Ramos (cell line): ENCODE measurements around the gene SLC35F1.
"Not testable (repeated sequence)": the region's sequence is repeated elsewhere in the genome, so short reads cannot be mapped to it uniquely, and the experiment has no call there.

Experiments used
- in situ Hi-C: fragments of 300-500 bp; cut with MboI; formaldehyde crosslinking; loops from one replicate; pipeline ENCODE4 v1.14.3; 2022; ENCODE audit warnings: low sequenced_read_pairs; ENCODE audit not compliant: unreplicated experiment

SLC35F1 gene

DNA sequence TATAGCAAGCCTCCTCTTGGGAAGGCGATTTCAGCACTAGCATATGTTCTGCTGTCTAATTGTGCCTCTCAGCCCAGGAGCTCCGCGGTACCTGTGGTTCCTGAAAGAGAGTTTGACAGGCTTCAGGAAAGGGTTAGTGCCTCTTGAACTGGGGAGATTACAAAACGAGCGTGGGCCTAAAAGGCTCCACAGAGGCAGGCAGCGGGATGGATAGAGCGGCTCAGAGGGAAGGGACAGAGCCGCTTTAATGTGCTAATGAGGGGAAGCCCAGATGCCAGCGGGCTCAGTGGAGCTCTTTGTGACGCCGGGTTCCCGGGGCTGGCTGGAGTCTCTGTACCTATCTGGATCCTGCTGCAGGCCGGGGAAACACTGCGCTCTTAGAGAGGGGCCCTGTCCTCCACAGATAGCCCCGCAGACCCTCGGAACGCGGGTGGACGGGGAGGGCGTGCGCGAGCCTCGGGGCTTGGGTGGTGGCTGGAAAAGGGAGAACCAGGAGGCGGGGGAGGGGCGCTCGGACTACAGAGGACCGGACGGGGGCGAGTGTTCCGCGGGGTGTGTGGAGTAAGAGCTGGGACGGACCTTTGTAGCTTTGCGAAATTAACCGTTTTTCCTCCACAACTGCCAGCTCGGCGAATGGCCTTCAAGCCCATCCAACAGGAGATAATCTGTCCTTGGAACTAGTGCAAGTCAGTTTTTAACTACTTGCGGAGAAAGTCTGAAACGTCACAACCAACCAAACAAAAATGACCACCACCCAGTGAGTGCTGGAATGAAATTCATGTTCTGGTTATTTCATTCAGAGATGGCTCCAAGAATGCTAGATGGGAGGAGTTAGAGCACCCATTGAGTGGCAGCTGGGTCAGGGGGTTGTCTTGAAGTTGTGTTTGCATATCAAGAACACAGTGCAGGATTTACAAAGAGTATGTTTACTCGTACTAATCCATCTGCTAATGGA lies 13.0 kb downstream of the SLC35F1 start:
- in situ Hi-C loops: no loop called here

DNA sequence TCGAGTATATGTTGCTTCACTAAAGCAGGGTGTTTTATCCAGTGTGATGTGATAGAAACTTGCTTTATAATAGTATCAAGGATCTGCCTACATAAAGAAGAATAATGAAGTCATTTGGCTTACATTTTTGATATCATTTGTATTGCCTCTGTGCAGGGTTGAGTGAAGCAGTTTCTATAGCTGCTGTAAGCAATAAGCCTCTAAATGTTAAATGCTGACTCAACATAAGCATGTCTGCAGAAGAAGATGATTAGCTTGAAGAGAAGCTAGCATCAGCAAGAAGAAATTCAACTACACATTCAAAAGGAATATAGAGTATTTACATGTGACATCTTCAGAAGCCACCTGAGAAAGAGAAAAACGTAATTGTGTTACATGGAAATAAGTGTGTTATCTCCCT lies 17.6 kb downstream of the SLC35F1 start:
- in situ Hi-C loops: no loop called here

DNA sequence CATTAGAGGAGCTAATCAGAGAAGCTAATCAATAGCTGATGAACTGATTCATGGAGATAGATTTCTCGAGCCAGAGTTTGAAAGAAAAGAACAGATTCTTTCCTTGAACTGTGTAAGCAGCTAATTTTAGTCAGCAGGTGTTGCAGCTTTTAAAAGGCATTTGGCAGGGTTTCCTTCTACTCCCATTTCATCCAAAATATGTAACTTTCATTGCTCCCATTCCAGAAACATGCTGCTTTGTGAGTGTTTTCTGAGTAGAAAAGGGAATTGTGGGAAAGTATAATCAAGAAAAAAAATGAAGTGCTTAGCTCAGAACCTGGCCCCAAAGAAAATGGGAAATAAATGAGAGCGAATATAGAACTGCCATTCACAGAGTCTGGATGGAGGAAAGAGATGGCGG lies 20.8 kb downstream of the SLC35F1 start:
- in situ Hi-C loops: no loop called here

DNA sequence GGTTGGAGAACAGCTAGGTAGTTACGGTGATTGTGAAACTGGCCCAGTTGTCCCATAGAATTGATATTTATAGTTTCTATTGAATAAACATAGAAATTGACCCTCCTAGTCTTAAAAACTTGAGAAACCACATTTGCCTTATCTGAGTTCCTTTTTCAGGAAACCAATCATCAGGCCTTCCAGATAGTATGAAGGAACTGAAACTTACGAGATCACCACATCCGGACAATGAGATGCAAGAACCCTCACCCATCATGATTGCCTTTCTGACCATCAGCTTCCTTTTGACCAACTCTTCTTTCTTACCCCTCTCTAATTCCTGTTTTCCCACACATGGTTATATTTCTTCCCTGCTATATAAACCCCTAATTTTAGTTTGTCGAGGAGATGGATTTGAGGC lies 21.8 kb downstream of the SLC35F1 start:
- in situ Hi-C loops: no loop called here

DNA sequence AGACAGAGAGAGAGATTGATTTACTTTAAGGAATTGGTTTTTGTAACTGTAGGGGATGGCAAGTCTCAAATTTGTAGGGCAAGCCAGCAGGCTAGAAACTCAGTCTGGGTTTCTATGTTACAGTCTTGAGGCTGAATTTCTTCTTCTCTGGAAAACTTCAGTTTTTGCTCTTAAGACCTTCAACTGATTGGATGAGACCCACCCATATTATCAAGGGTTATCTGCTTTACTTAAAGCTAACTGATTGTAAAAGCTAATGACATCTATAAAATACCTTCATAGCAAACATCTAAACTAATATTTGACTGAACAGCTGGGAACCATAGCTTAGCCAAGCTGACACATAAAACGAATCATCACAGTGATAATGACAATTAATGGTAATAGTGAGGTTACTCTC lies 22.4 kb downstream of the SLC35F1 start:
- in situ Hi-C loops: no loop called here

DNA sequence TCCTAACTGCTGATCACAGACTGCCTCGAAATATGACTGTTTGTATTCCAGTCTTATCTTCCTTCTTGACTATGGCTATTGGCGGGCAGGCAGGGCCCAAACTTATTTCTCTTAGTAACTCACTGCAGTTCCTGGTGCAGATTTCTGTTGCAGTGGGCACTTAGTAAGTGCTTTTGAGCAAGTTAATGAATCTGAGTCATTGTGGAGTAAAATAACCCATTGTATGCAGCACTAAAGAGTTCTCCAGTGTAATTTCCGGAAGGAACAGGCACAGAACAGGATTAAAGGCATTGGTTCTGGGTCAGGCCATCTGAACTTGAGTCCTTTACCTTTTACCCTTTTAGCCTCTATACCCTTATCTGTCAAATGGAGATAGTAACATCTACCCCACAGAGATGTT lies 23.6 kb downstream of the SLC35F1 start:
- in situ Hi-C loops: no loop called here

DNA sequence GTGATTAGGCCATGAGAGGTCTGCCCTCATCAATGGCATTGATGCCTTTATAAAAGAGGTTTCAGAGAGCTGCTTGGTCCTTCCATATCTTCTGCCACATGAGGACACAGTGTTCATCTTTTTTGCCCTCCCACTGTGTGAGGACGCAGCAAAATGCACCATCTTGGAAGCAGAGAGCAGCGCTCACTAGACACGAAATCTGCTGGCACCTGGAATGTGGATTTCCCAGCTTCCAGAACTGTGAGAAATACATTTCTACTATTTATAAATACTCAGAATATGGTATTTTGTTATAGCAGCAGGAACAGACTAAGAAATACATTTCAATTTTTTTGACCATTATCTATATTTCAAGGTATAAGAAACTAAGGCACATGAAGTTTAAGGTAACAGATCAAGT lies 24.9 kb downstream of the SLC35F1 start:
- in situ Hi-C loops: no loop called here

DNA sequence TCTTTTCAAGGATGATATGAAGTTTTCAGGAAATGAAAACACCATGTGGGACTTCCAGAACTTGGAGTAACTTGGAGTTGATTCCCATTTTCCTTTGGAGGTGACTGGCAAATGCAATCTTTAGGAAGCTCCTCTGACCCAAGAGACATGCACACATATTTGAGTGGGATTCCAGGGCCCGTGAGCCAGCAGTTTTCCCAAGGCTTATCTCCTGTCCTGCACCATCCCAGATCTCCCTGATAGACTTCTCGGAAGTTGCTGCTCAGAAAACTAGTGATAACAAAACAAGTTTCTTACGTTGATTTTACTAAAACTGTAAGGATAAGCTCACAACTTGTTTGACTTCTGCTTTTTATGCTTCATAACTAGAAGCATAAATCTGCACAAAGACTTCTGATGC lies 25.6 kb downstream of the SLC35F1 start:
- in situ Hi-C loops: no loop called here

DNA sequence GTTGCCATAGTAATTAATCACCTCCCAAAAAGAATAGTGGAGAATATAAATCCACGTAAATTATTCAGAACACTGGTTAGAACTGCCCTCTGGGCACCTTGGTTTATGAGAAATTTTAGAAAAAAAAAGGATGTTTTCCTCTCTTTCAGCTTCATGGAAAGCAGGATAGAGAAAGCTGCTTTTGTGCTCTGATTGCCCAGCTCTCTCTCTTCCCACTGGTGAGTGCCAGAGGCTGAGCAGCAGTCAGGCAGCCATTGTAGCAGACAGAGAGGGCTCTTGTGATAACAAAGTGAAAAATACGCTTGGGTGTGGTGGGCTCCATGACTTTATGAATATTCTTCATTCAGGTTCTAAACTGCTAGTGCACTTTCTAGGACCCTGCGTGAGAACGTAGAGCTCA lies 26.4 kb downstream of the SLC35F1 start:
- in situ Hi-C loops: no loop called here

DNA sequence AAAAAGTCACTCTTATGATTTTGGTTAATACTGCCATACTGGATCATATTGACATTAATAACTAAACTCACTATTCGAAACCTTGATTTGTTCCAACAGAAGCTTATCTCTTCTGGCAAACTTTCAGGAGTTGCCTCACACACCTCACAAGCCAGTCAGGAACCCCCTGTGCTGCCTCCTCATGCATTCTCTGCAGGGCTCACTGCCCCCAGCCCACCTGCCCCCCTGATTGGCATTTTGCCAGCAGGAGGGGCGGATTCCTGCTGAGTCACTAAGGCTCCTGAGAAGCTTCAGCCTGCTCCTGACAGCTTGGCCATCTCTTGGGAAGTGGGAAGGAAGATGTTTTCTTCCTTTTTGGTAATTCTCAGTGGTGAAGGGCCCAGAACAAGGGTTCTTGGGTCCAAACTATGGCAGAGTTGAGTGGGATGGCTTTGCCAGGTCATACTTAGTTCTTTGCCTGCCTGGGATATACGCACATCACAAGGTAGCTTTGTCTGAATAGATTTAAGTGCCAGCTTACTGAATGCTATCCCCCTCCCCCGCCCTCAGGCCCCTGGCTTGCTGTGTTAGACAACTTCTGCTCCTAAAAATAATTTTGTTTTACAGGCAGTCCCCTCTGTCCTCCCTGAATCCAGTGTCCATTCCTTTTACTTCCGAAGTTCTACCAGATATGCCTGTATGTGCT lies 31.4 kb downstream of the SLC35F1 start:
- in situ Hi-C loops: no loop called here

DNA sequence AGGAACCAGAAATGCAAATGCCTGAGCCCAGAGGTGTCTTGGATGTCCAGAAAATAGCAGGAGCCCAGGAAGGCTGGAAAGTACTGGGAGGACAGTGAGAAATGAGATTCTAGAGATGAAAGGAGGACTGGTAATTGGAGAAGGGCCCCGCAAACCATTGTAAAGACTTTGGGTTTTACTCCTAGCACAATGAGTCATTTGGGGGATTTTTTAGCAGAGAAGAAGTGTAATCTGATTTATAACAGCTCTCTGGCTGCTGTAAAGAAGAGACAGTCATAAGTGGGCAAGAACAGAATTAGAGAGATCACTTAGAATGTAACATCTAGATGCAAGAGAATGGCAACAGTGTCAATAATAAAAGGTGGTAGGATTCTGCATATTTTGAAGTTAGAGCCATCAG lies 40.2 kb downstream of the SLC35F1 start:
- in situ Hi-C loops: no loop called here

DNA sequence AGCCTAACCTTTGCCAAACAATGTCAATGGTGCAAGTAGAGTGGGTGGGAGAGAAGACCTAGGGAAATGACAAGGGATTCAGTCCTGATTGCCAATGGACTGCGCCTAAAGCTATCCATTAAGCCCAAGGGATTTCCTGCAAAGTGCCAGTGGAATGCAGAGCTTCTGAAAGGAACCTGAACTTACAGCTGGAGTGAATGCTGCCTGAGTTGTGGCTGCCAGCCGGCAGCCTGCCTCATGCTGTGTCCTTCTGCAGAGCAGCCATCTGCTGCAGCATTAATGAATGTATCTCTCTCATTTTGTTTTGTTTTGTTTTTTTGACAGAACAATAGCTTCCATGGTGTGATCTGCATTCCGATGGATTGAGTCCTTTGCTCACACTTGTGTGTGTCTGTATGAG lies 44.7 kb downstream of the SLC35F1 start:
- in situ Hi-C loops: no loop called here

DNA sequence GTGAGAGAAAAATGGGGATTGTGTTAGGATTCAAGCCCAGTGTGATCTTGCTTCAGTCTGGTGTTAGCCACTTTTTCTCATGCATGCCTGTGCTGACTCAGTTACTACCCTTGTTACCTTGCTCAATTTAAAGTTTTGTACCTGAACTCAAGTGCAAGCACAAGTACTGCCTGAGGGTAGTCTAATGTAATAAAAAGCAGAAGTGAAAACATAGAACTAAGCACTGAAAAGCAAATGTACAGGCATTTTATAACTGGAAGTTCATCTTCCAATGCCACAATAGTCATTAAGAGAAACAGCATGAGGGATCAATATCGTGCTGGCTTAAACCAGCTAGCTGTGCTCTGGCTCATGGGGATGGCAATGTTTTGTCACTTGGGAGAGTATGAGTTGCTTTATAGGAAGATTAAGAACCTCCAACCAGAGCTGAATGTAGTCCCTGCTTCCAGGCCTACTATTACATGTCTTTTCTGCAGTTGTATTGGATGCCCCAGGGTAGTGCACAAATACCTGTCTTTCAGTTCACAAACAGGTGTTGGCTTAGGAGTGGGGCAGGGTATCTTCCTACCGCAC lies 48.7 kb downstream of the SLC35F1 start:
- in situ Hi-C loops: no loop called here

DNA sequence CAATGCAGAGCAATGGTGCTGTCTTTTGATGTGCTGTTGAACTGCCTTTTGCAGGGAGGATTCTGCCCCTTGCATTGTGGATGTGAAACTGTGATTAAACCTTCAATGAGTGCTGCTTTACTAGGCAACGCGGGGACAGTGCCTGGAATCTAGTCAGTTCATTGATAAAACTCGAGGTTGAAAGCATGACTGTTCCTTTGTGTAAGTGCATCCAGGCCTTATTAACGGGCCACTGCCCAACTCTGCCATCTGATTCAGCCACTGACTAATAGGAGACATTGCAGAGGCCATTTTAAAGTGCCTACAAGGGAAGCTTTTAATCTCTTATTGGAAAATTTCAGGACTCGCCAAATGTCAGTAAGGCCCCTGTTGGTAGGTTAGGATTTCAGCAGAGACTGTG lies 49.3 kb downstream of the SLC35F1 start:
- in situ Hi-C loops: no loop called here

DNA sequence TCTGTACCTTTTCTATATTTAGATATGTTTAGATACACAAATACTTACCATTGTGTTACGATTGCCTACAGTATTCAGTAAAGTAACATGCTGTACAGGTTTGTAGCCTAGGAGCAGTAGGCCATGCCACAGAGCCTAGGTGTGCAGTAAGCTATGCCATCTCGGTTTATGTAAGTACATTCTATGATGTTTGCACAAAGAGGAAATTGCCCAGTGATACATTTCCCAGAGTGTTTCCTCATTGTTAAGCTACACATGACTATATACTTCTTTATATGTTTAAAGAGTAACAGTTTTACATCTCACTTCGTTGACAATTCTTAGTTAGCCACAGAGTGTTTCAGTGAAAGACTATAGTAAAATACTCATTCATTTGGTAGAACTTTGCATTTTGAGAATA lies 51.5 kb downstream of the SLC35F1 start:
- in situ Hi-C loops: no loop called here

DNA sequence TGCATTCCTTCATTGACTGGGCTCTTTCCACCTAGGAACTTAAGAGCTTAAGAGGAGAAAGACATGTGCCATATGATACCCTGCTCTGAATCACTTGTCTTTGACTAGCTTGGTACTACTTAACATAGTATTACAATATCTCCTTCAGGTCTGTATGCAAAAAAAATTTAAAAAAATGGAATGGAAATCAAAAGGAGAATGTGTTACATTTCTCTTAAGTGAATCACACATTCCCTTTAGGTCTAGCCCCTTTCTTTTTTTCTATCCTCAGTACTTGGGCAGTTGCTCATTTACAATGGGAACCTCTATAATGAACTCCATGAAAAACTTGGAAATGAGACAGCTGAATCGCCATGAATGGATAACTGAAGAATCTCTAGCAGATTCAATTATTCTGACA lies 53.8 kb downstream of the SLC35F1 start:
- in situ Hi-C loops: no loop called here

DNA sequence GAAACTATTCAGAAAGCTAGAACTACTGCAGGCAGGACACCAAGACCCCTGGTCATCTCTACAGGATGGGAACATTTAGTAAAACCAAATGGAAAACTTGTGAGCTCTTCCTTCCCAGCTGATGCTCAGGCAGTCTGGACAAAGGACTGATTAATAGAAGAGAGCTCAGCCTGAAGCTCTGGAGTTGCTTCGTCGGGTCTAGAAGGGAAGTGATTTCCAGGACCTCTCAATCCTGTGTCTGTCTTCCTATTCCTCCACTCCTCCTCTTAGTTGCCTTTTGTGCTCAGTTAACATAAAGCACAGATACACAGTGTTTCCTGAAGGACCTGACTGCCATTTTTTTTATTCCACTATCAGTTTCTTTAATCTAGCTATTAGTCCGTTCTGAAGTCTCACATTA lies 54.2 kb downstream of the SLC35F1 start:
- in situ Hi-C loops: no loop called here

DNA sequence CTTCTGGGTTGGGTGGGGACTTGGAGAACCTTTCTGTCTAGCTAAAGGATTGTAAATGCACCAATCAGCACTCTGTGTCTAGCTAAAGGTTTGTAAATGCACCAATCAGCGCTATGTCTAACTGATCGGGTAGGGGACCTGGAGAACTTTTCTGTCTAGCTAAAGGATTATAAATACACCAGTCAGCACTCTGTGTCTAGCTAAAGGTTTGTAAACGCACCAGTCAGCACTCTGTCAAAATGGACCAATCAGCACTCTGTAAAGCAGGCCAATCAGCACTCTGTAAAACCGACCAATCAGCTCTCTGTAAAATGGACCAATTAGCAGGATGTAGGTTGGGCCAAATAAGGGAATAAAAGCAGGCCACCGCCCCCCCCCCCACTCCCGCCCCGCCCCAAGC lies 58.7 kb downstream of the SLC35F1 start:
- in situ Hi-C loops: not testable (repeated sequence)

DNA sequence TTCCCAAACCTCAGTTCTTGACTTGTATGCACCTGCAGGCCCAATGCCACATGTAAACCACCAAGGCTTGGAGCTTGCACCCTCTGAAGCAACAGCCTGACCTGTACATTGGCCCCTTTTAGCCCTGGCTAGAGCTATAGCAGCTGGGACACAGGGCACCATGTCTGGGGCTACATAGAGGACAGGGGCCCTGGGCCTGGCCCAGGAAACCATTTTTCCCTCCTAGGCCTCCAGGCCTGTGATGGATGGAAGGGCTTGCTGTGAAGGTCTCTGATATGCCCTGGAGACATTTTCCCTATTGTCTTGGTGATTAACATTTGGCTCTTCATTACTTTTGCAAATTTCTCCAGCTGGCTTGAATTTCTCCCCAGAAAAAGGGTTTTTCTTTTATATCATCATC lies 64.6 kb downstream of the SLC35F1 start:
- in situ Hi-C loops: no loop called here

DNA sequence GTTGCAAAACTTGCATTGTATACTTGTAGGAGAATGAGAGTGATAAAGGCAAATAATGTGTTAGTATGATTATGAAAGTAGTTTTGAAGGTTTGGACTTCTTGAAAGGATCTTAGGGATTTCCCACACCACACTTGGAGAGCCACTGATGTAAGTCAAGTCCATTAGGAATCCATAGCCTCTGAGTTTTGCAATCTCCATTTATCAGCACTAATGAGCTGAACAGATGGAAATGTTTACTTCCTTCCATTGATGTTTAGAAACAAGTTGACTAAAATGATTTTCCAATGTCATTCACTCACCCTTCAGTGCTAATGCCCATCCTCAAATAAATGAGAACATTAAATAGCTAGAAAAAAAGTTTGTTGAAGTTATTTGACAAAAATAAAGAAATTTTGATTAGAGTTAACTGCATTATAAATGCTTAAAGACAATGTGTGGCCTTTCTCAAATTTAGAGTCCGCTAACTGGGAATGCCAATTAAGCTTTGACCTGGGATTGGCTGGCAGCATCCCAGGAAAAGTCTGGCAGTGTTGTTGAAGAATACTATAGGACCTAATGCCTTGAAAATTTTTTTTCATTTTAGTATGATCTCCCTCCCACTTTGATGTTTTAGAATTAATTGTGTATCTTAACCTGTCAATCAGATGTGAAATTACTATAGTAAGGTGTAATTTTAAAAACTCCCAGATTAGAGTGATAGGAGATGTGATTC lies 68.0 kb downstream of the SLC35F1 start:
- in situ Hi-C loops: loop anchor here (25.0 kb wide), 1 partner anchor 812 kb away; no protein-coding TSS in a partner anchor
